Mesendoderm (in vitro differentiated cells): ENCODE results near the gene RGL3.

Experiments
- DNase-seq: peaks from one replicate; pipeline ENCODE4 v3.0.0; 2013
- H2AK5ac ChIP-seq: 2 replicates; pipeline ENCODE4 v1.6.1; 2013; ENCODE audit warnings: low read length, inconsistent platforms
- H2BK120ac ChIP-seq: 2 replicates; pipeline ENCODE4 v1.6.1; 2013; ENCODE audit warnings: low read depth, mild to moderate bottlenecking, low read length, moderate library complexity, mixed read lengths
- H2BK15ac ChIP-seq: replicated peaks from 2 replicates; pipeline ENCODE4 v1.6.1; 2013; ENCODE audit warnings: low read depth, mild to moderate bottlenecking, moderate library complexity
- H2BK5ac ChIP-seq: 2 replicates; pipeline ENCODE4 v1.6.1; 2013; ENCODE audit warnings: low read length, inconsistent platforms
- H3K18ac ChIP-seq: 2 replicates; pipeline ENCODE4 v1.6.1; 2013; ENCODE audit warnings: mild to moderate bottlenecking, low read length, mixed read lengths
- H3K23ac ChIP-seq: one replicate; pipeline ENCODE4 v1.6.1; 2013; ENCODE audit warnings: low read length
- H3K27ac ChIP-seq: 2 replicates; pipeline ENCODE4 v1.5.1; 2013; ENCODE audit warnings: low read depth, mild to moderate bottlenecking, inconsistent platforms, low read length, moderate library complexity
- H3K27me3 ChIP-seq: 2 replicates; pipeline ENCODE4 v1.6.1; 2013; ENCODE audit warnings: low read length, control low read depth, mild to moderate bottlenecking, inconsistent platforms; ENCODE audit not compliant: insufficient read depth, poor library complexity
- H3K36me3 ChIP-seq: 2 replicates; pipeline ENCODE4 v1.6.1; 2013; ENCODE audit warnings: low read length, inconsistent platforms; ENCODE audit not compliant: control insufficient read depth, insufficient read depth
- H3K4ac ChIP-seq: one replicate; pipeline ENCODE4 v1.6.1; 2013; ENCODE audit warnings: low read depth, mild to moderate bottlenecking, low read length, moderate library complexity
- H3K4me1 ChIP-seq: 2 replicates; pipeline ENCODE4 v1.6.1; 2013; ENCODE audit warnings: low read depth, low read length, inconsistent platforms; ENCODE audit not compliant: control insufficient read depth
- H3K4me2 ChIP-seq: 2 replicates; pipeline ENCODE4 v1.6.1; 2013; ENCODE audit warnings: low read length
- H3K4me3 ChIP-seq: 2 replicates; pipeline ENCODE4 v1.5.1; 2013; ENCODE audit warnings: mild to moderate bottlenecking, low read length
- H3K56ac ChIP-seq: one replicate; pipeline ENCODE4 v1.6.1; 2013; ENCODE audit warnings: low read length
- H3K79me1 ChIP-seq: 2 replicates; pipeline ENCODE4 v1.6.1; 2013; ENCODE audit warnings: low read length, inconsistent platforms
- H3K79me2 ChIP-seq: 2 replicates; pipeline ENCODE4 v1.6.1; 2013; ENCODE audit warnings: mild to moderate bottlenecking, low read length; ENCODE audit not compliant: control insufficient read depth, insufficient read depth
- H3K9ac ChIP-seq: 2 replicates; pipeline ENCODE4 v1.6.1; 2013; ENCODE audit warnings: low read length, inconsistent platforms
- H4K5ac ChIP-seq: one replicate; pipeline ENCODE4 v1.6.1; 2013; ENCODE audit warnings: low read length
- H4K8ac ChIP-seq: one replicate; pipeline ENCODE4 v1.6.1; 2013; ENCODE audit warnings: low read depth, mild to moderate bottlenecking, control low read depth, low read length, moderate library complexity
- WGBS: extraction: QIAGEN DNeasy Blood & Tissue Kit; methylation state at CpG from one replicate; pipeline ENCODE4 v1.1.7; 2013; ENCODE audit warnings: low lambda C conversion rate, missing lambda C conversion rate; ENCODE audit not compliant: insufficient coverage; ENCODE audit errors: extremely low coverage; 5-methylcytosine and 5-hydroxymethylcytosine counted together

Gene RGL3

GRCh38 chr19:11370744-11371143 lies 48.4 kb downstream of the RGL3 start:
- H3K79me1 ChIP-seq = no peaks in the 10 kb centered on the region
- no peak overlapping the region for H4K5ac ChIP-seq
- no peaks in the 10 kb centered on the region for H3K36me3 ChIP-seq
- no peaks in the 10 kb centered on the region for H3K4me1 ChIP-seq
- no CpG with 5 or more reads among the region's 2 CpGs for WGBS
- H3K23ac ChIP-seq = no peak overlapping the region
- H2AK5ac ChIP-seq = no peak overlapping the region
- H3K79me2 ChIP-seq = no peaks in the 10 kb centered on the region
- no peak overlapping the region for H3K4me2 ChIP-seq
- no peak overlapping the region for H2BK5ac ChIP-seq
- no peaks in the 10 kb centered on the region for H3K27me3 ChIP-seq
- no peak overlapping the region for H3K56ac ChIP-seq
- no peak for DNase-seq
- H4K8ac ChIP-seq = no peak overlapping the region
- H3K4ac ChIP-seq = no peak overlapping the region
- H3K4me3 ChIP-seq = no peak overlapping the region
- no peak overlapping the region for H2BK120ac ChIP-seq
- H3K9ac ChIP-seq = no peak overlapping the region
- H2BK15ac ChIP-seq = no peak overlapping the region
- H3K18ac ChIP-seq = no peak overlapping the region
- no peak overlapping the region for H3K27ac ChIP-seq

DNA sequence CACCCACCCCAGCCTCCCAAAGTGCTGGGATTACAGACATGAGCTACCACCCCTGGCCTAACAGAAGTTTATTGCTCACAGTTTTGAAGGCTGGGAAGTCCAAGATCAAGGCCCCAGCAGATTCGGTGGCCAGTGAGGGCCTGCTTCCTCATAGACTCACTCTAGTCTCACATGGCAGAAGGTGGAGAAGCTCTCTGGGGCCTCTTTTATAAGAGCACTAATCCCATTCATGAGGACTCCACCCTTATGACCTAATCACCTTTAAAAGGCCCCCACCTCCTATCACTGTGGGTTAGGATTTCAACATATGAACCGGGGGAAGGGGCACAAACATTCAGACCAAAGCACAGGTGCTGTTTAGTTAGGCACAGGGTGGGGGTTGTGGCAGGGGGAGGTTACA lies 51.6 kb downstream of the RGL3 start:
- no peak overlapping the region for H3K23ac ChIP-seq
- H3K4me1 ChIP-seq = no peaks in the 10 kb centered on the region
- H3K4ac ChIP-seq = no peak overlapping the region
- no peak overlapping the region for H2BK5ac ChIP-seq
- H2BK120ac ChIP-seq = no peak overlapping the region
- no peak overlapping the region for H4K5ac ChIP-seq
- no peak overlapping the region for H3K56ac ChIP-seq
- no CpG with 5 or more reads among the region's 2 CpGs for WGBS
- no peak overlapping the region for H3K4me2 ChIP-seq
- H3K4me3 ChIP-seq = no peak overlapping the region
- no peaks in the 10 kb centered on the region for H3K79me1 ChIP-seq
- no peak overlapping the region for H3K9ac ChIP-seq
- no peak overlapping the region for H3K18ac ChIP-seq
- H4K8ac ChIP-seq = no peak overlapping the region
- no peaks in the 10 kb centered on the region for H3K36me3 ChIP-seq
- no peak overlapping the region for H3K27ac ChIP-seq
- no peak overlapping the region for H2BK15ac ChIP-seq
- H3K27me3 ChIP-seq = no peaks in the 10 kb centered on the region
- no peaks in the 10 kb centered on the region for H3K79me2 ChIP-seq
- H2AK5ac ChIP-seq = no peak overlapping the region
- DNase-seq = no peak

DNA sequence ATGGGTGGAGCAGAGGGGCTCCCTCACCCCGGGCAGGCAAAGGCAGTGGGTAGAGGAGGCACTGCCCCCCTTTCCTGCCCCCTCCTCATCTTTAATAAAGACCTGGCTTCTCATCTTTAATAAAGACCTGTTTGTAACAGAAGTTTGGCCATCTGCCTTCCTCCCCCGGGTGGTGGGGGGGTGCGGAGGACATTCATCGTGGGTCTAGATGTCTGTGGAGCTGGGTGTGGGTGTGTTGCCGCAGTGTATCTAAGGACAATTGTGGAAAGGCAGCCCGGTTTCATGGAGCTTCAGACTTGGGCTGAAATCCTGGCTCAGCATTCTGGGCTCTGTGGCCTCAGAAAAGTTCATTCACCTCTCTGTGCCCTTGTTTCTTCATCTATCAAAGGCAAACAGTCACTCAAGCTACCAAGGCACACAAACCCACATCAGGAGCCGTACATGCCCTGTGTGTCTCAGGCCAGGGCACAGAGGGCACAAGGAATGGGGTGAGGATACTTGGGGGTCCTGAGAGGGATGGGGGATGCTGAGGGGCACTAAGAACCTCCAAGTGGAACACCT lies 53.5 kb downstream of the RGL3 start:
- no CpG with 5 or more reads among the region's 7 CpGs for WGBS
- Histone ChIP-seq H3K18ac (no peak overlapping the region), H3K27me3 (no peaks in the 10 kb centered on the region), H3K79me2 (no peaks in the 10 kb centered on the region), H4K8ac (no peak overlapping the region), H2AK5ac (no peak overlapping the region), H4K5ac (no peak overlapping the region), H3K56ac (no peak overlapping the region), H3K4ac (no peak overlapping the region), H3K23ac (no peak overlapping the region), H2BK15ac (no peak overlapping the region), H2BK5ac (no peak overlapping the region), H3K9ac (no peak overlapping the region), H3K4me3 (no peak overlapping the region), H3K27ac (no peak overlapping the region), H3K36me3 (no peaks in the 10 kb centered on the region), H3K79me1 (no peaks in the 10 kb centered on the region), H2BK120ac (no peak overlapping the region), H3K4me2 (no peak overlapping the region), H3K4me1 (peaks cover 2% of the 10 kb centered on the region)
- no peak for DNase-seq

- Histone ChIP-seq H3K18ac (no peak overlapping the region), H3K56ac (no peak overlapping the region), H4K5ac (no peak overlapping the region), H3K4me2 (no peak overlapping the region), H2BK15ac (no peak overlapping the region), H3K4me1 (peaks cover 2% of the 10 kb centered on the region), H3K79me2 (no peaks in the 10 kb centered on the region), H3K27me3 (no peaks in the 10 kb centered on the region), H3K36me3 (no peaks in the 10 kb centered on the region), H4K8ac (no peak overlapping the region), H2BK5ac (no peak overlapping the region), H3K9ac (no peak overlapping the region), H3K27ac (no peak overlapping the region), H3K4ac (no peak overlapping the region), H3K23ac (no peak overlapping the region), H3K4me3 (no peak overlapping the region), H3K79me1 (no peaks in the 10 kb centered on the region), H2BK120ac (no peak overlapping the region), H2AK5ac (no peak overlapping the region)
- WGBS = no CpG with 5 or more reads among the region's 5 CpGs
- no peak for DNase-seq
Measured at GRCh38 chr19:11364935-11365334, 54.2 kb downstream of the RGL3 start.

DNA sequence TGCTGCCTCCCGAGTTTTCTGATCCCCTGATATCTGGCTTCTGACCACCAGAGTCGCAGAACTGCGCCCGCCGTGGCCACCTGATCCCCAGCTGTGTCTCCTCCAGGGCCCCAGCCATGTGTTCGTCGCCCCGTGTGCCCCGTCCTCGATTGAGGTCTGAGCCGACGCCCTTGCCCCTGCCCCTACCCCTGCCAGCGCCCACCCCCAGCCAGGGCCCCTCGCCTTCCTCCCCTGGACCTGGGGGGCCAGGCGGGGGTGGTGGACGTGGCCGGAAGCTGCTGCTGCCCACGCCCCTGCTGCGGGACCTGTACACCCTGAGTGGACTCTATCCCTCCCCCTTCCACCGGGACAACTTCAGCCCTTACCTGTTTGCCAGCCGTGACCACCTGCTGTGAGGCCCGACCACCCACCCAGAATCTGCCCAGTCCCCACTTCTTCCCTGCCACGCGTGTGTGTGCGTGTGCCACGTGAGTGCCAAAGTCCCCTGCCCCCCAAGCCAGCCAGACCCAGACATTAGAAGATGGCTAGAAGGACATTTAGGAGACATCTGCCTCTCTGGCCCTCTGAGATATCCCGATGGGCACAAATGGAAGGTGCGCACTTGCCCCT lies 54.7 kb downstream of the RGL3 start:
- no peak overlapping the region for H2AK5ac ChIP-seq
- H4K8ac ChIP-seq = no peak overlapping the region
- no peak overlapping the region for H3K9ac ChIP-seq
- no peak overlapping the region for H3K56ac ChIP-seq
- peaks cover 2% of the 10 kb centered on the region for H3K4me1 ChIP-seq
- H3K36me3 ChIP-seq = no peaks in the 10 kb centered on the region
- H3K4ac ChIP-seq = no peak overlapping the region
- DNase-seq = no peak
- H3K27me3 ChIP-seq = no peaks in the 10 kb centered on the region
- no peak overlapping the region for H3K23ac ChIP-seq
- WGBS = no CpG with 5 or more reads among the region's 28 CpGs
- H3K4me2 ChIP-seq = no peak overlapping the region
- no peaks in the 10 kb centered on the region for H3K79me2 ChIP-seq
- no peak overlapping the region for H2BK5ac ChIP-seq
- H4K5ac ChIP-seq = no peak overlapping the region
- H2BK15ac ChIP-seq = no peak overlapping the region
- no peak overlapping the region for H2BK120ac ChIP-seq
- no peaks in the 10 kb centered on the region for H3K79me1 ChIP-seq
- no peak overlapping the region for H3K18ac ChIP-seq
- no peak overlapping the region for H3K4me3 ChIP-seq
- no peak overlapping the region for H3K27ac ChIP-seq

- Histone ChIP-seq H3K4me2 (no peak overlapping the region), H3K79me2 (no peaks in the 10 kb centered on the region), H2BK120ac (no peak overlapping the region), H3K9ac (no peak overlapping the region), H3K4me3 (no peak overlapping the region), H3K18ac (no peak overlapping the region), H3K4me1 (peaks cover 2% of the 10 kb centered on the region), H3K23ac (no peak overlapping the region), H3K27ac (no peak overlapping the region), H3K36me3 (no peaks in the 10 kb centered on the region), H2AK5ac (no peak overlapping the region), H3K4ac (no peak overlapping the region), H3K79me1 (no peaks in the 10 kb centered on the region), H2BK5ac (no peak overlapping the region), H4K8ac (no peak overlapping the region), H3K56ac (no peak overlapping the region), H4K5ac (no peak overlapping the region), H2BK15ac (no peak overlapping the region), H3K27me3 (no peaks in the 10 kb centered on the region)
- no CpG with 5 or more reads among the region's 10 CpGs for WGBS
- no peak for DNase-seq
Measured at GRCh38 chr19:11363881-11364280, 55.2 kb downstream of the RGL3 start.
